Mucosa of descending colon (tissue), 3 donors: ENCODE measurements around the gene TENM4. TPM values are rescaled to one million over a fixed set of nuclear protein-coding genes. Genes with fewer than 3 reads are reported as not detected.

Experiments used
- ATAC-seq: fragments of 200-7000 bp; cut with Tn5 transposase; one replicate; pipeline ENCODE4 v1.9.1; 2020; ENCODE audit warnings: mild to moderate bottlenecking, moderate library complexity
- DNase-seq, 3 donors: peaks; one replicate each; pipeline ENCODE4 v3.0.0-alpha.2; 2020
- H3K36me3 ChIP-seq: fragments of 200-600 bp; one replicate; pipeline ENCODE4 v1.8.0; 2021; ENCODE audit warnings: low read depth, mild to moderate bottlenecking
- H3K4me1 ChIP-seq: fragments of 200-600 bp; one replicate; pipeline ENCODE4 v1.8.0; 2021; ENCODE audit warnings: low read depth, mild to moderate bottlenecking
- H3K4me3 ChIP-seq: fragments of 200-600 bp; one replicate; pipeline ENCODE4 v1.8.0; 2021; ENCODE audit warnings: mild to moderate bottlenecking
- H3K9me3 ChIP-seq: fragments of 200-600 bp; one replicate; pipeline ENCODE4 v1.8.0; 2021; ENCODE audit warnings: mild to moderate bottlenecking
- intact Hi-C, 2 donors: fragments of 100-400 bp; cut with DNase I in 1 of 2; cut with micrococcal nuclease in 1 of 2; formaldehyde crosslinking; loops; one replicate each; pipeline versions ENCODE4 v1.11.0 to v1.11.1; 2022; cut with DNase I, micrococcal nuclease
- total RNA-seq, 3 donors: library from RNA; stranded (reverse); fragmentation: NEBNext Ultra II Directional in 2 of 3; extraction: Animal tissue kit (Norgen Biotek cat#: 25700) in 2 of 3; gene quantifications; one replicate each; pipeline versions ENCODE4 v1.2.1 to v1.2.4, GENCODE V29; 2021 to 2023
- TF ChIP-seq, protein P1 (sequence below): fragments of 200-600 bp; IDR thresholded peaks from one replicate; pipeline ENCODE4 v1.8.0; 2022; ENCODE audit warnings: antibody characterized with exemption, mild to moderate bottlenecking
- donor health status: DM: no; HTN: no; CAD: no; lungs with moderate emphysema.
- donor health status: DM: no; HTN: no; CAD: no.
- donor health status: DM: no; HTN: yes; CAD: no.

Gene TENM4
- total RNA-seq, 3 donors from 2014 or later, result 0.70 to 1.6 (median 1.2) TPM

DNA sequence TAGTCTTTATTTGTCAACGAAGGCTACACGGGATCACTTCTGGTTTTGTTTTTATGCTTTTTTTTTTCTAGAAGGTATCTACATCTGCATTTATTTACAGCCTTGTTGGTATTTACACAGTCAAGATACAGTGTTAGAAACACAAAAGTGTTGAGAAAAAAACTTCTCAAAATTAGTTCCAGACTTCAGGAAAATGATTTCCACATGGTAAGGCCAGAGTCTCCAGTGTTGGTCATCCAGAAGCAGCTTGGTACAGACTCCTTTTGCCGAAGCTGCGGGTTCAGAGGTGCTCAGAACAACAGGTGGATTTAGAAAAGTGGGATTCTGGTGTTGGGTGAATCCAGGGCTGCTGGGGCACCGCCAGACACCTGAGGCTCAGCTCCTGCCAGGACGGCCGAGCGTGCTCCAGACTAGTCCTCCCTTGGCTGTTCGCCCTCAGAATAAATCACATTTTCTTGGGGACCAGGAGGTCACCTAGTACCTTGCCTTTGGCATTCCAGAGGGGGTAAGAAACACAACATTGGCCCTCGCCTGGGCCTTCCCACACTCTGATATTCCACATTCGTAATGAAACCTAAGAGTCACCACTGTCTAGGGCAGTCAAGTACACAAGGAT is 787.4 kb downstream of the TENM4 start:
- Histone ChIP-seq H3K36me3 (no peaks in the 10 kb centered on the region), H3K9me3 (no peaks in the 10 kb centered on the region), H3K4me1 (no peaks in the 10 kb centered on the region), H3K4me3 (no peak overlapping the region)
- ATAC-seq (no peak), DNase-seq (no peak)
- intact Hi-C loops, result loop anchor here in 1 of 2 donors (5.0 kb wide), 1 partner anchor 299 kb away; no protein-coding TSS in a partner anchor
- TF ChIP-seq, protein P1, sequence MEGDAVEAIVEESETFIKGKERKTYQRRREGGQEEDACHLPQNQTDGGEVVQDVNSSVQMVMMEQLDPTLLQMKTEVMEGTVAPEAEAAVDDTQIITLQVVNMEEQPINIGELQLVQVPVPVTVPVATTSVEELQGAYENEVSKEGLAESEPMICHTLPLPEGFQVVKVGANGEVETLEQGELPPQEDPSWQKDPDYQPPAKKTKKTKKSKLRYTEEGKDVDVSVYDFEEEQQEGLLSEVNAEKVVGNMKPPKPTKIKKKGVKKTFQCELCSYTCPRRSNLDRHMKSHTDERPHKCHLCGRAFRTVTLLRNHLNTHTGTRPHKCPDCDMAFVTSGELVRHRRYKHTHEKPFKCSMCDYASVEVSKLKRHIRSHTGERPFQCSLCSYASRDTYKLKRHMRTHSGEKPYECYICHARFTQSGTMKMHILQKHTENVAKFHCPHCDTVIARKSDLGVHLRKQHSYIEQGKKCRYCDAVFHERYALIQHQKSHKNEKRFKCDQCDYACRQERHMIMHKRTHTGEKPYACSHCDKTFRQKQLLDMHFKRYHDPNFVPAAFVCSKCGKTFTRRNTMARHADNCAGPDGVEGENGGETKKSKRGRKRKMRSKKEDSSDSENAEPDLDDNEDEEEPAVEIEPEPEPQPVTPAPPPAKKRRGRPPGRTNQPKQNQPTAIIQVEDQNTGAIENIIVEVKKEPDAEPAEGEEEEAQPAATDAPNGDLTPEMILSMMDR, result no peak

DNA sequence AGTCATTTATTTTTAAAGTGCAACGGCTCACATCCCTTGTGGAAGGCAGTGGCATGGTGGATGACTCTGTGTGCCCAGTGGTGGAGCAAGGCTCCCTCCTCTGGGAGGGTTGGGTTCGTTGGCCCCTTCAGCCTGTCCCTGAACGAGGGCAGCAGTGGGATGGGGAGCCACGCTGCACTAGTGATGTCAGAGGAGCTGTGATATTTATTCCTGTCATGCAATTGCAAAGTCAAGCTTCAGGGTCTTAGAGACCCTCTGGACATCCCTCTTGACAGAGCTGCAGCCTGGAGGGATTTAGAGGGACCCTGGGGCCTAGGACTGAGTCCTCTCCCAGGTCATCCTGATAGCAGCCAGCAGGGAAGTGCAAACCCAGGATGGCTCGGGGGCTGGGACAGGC is 788.0 kb downstream of the TENM4 start:
- no peak for DNase-seq
- ATAC-seq, result no peak
- Histone ChIP-seq H3K9me3 (no peaks in the 10 kb centered on the region), H3K4me1 (no peaks in the 10 kb centered on the region), H3K36me3 (no peaks in the 10 kb centered on the region), H3K4me3 (no peak overlapping the region)
- TF ChIP-seq, protein P1, result no peak
- intact Hi-C loops, result loop anchor here in 1 of 2 donors (5.0 kb wide), 1 partner anchor 299 kb away; no protein-coding TSS in a partner anchor

DNA sequence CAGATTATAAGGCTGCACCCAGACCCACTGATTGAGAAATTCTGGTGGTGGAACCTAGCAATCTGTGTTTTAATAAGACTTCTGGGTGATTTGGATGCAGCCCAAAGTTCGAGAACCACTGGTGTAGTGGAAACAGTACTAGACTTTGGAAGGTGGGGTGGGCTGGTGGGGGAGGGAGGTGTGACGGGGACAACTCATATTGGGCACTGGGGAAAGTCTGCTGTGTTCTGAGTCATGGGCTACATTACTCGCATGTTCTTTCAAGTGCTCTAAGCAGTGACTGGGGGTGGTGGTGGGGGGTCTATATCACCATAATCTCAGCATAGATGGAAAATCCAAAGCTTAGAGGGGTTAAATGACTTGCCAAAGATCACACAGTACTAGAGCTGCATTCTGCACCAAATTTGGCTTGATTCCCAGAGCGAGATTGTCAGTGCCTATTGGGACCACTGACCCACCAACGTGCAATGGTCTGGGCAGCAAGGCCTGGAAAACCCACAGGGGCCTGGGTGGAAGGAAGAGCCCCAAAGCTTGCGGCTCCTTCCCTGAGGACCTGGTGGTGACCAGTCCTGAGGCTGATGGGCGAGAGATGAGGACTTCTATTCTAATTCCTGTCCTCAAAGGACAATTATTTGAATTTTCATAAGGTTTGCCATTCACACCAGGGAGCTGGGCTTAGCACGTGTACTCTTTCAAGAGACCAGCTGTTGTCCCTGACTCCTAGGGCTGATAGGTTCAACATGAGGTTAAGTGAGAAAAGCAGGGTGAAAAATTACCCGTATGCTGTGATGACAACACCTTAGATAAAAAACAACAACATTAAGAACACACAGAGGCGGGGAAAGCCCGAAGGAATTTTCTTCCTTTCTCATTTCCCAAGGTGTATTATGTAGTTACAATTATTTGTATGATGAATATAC is 788.6 kb downstream of the TENM4 start:
- TF ChIP-seq, protein P1, result no peak
- no peak for ATAC-seq
- no peaks in the 10 kb centered on the region for H3K9me3 ChIP-seq
- intact Hi-C loops, result loop anchor here in 1 of 2 donors (5.0 kb wide), 1 partner anchor 300 kb away; no protein-coding TSS in a partner anchor
- H3K4me1 ChIP-seq, result no peaks in the 10 kb centered on the region
- no peak for DNase-seq
- H3K4me3 ChIP-seq, result no peak overlapping the region
- H3K36me3 ChIP-seq, result no peaks in the 10 kb centered on the region

DNA sequence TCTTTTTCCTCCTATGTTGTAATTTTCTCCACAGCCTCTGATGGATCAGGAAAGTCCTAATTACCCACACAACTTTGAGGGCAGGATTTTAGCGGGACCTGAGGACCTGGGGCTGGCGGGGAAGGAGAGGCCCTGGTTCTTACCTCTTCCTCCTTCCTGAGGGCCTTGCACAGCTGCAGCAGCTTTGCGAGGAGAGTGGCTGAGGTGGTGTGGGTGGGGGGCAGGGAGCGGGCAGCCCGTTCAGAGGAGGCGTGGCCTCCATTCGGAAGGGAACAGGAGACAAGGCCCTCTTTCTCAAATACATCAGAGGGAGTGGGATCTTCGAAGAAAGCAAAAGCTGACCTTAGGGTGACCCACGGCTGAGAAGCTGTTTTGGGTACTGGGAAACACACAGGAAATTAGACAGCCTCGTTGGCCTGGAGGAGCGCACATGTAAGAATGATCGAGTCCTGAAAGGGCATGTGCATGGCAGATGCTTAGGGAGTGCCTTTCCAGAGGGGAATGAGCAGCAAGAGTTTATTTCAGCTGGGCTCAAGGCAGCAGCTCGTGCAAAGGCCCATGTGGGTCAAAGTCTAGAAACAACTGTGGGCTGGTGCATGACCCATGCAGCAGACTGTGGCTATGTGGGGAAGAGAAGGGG is 789.6 kb downstream of the TENM4 start:
- DNase-seq (no peak), ATAC-seq (no peak)
- Histone ChIP-seq H3K36me3 (no peaks in the 10 kb centered on the region), H3K9me3 (no peaks in the 10 kb centered on the region), H3K4me1 (no peaks in the 10 kb centered on the region), H3K4me3 (no peak overlapping the region)
- TF ChIP-seq, protein P1, result no peak
- intact Hi-C loops, result loop anchor here in 1 of 2 donors (5.0 kb wide), 1 partner anchor 301 kb away; no protein-coding TSS in a partner anchor

DNA sequence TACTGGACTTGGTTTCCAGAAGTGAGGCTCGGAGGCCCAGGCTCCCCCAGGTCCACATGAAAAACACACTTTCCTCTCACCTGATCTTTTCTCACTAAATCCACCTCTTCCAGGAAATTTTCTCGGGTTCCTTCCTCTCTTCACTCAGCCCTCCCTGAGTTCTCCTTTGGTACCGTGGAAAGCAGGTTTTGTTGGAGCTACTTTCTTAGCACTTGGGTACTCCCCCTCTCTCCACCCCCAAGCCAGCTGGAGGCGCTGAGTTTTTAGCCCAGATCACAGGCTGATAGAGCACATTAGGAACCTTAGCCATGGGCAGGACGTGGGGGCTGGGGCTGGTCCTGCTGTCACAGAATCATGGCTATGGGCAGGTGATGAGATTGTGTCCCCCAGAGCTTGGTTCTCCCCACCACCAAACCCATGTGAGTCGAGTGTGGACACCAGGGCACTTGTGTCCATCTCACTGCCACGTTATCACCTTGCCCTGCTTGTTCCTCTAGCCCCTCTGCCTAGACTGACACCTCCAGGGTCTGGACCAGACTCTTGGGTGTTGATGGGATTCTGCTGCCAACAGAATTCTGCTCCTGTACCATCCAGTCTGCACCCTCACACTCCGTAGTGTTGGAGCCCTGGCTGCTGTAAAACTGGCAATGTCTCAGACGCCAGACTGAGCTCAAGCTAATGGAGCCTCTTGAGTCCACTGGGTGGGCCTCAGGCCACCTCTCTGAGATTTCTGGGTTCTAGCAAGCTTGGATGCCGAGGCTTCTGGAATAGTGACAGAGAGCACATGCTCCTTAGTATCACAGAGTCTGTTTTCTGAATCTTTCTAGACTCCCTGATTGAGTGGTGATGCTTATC is 791.2 kb downstream of the TENM4 start:
- TF ChIP-seq, protein P1, result no peak
- Histone ChIP-seq H3K4me1 (no peaks in the 10 kb centered on the region), H3K36me3 (no peaks in the 10 kb centered on the region), H3K9me3 (no peaks in the 10 kb centered on the region), H3K4me3 (no peak overlapping the region)
- no peak for DNase-seq
- no peak for ATAC-seq
- intact Hi-C loops, result loop anchor here (5.0 to 10.0 kb wide), 4 partner anchors 155 to 445 kb away; no protein-coding TSS in a partner anchor
